Ishikawa (cell line): ENCODE data around the gene PTPRN2.

ENCODE experiments used
- CEBPB ChIP-seq: IDR thresholded peaks from 2 replicates; pipeline ENCODE4 v1.6.1; 2012
- CREB1 ChIP-seq: IDR thresholded peaks from 2 replicates; pipeline ENCODE4 v1.6.1; 2012; ENCODE audit warnings: low read depth
- EGR1 ChIP-seq: IDR thresholded peaks from 2 replicates; pipeline ENCODE4 v1.6.1; 2012
- EP300 ChIP-seq: IDR thresholded peaks from 2 replicates; pipeline ENCODE4 v1.6.1; 2012; ENCODE audit warnings: borderline replicate concordance
- FOXM1 ChIP-seq: IDR thresholded peaks from 2 replicates; pipeline ENCODE4 v1.6.1; 2012; ENCODE audit warnings: low read depth, borderline replicate concordance
- MAX ChIP-seq: IDR thresholded peaks from 2 replicates; pipeline ENCODE4 v1.6.1; 2012
- NFIC ChIP-seq: IDR thresholded peaks from 2 replicates; pipeline ENCODE4 v1.6.1; 2012
- RAD21 ChIP-seq: IDR thresholded peaks from 2 replicates; pipeline ENCODE4 v1.6.1; 2012; ENCODE audit warnings: low read depth
- REST ChIP-seq: IDR thresholded peaks from 2 replicates; pipeline ENCODE4 v1.6.1; 2012; ENCODE audit warnings: low read depth, mild to moderate bottlenecking
- TAF1 ChIP-seq: IDR thresholded peaks from 2 replicates; pipeline ENCODE4 v1.6.1; 2012; ENCODE audit warnings: low read depth, mild to moderate bottlenecking
- TEAD4 ChIP-seq: IDR thresholded peaks from 2 replicates; pipeline ENCODE4 v1.6.1; 2012
- YY1 ChIP-seq: IDR thresholded peaks from 2 replicates; pipeline ENCODE4 v1.6.1; 2012; ENCODE audit warnings: low read depth

GRCh38 chr7:158239290-158239981 lies 348.2 kb downstream of the PTPRN2 start:
- TF ChIP-seq CEBPB: no peak
- TF ChIP-seq TEAD4: no peak
- no peak for TF ChIP-seq TAF1
- TF ChIP-seq MAX: no peak
- no peak for TF ChIP-seq FOXM1
- TF ChIP-seq RAD21: no peak
- no peak for TF ChIP-seq EP300
- no peak for TF ChIP-seq YY1
- TF ChIP-seq NFIC: no peak
- no peak for TF ChIP-seq REST
- no peak for TF ChIP-seq EGR1
- TF ChIP-seq CREB1: no peak
